ENCODE data around the gene XCR1.

XCR1 gene

GRCh38 chr3:45994419-45995235 is 32.7 kb downstream of the XCR1 start:
- Histone ChIP-seq H3K4me3 (peak overlapping the region; percentile 76 to 99 (median 89)), H3K27me3 (no peaks in the 10 kb centered on the region), H3K4me2 (peak overlapping the region; percentile 82 to 94 (median 87)), H3K27ac (peak overlapping the region; percentile 88 to 99 (median 93)), H3K9ac (peak overlapping the region; percentile 86 to 98 (median 94)), H3K4me1 (peaks cover 42 to 60% (median 43%) of the 10 kb centered on the region in 10 experiments), H3K9me3 (replicated peaks in 1 of 11) (no peaks in the 10 kb centered on the region), H4K20me1 (peaks cover 0 to 26% (median 2%) of the 10 kb centered on the region in 11 experiments; a peak in 4 of 22 replicates), H3K36me3 (peaks cover 0 to 9% (median under 1%) of the 10 kb centered on the region in 11 experiments; a peak in 2 of 22 replicates)
- no peak for TF ChIP-seq Cebpa-rat (IDR thresholded peaks at IDR 0.05)

DNA sequence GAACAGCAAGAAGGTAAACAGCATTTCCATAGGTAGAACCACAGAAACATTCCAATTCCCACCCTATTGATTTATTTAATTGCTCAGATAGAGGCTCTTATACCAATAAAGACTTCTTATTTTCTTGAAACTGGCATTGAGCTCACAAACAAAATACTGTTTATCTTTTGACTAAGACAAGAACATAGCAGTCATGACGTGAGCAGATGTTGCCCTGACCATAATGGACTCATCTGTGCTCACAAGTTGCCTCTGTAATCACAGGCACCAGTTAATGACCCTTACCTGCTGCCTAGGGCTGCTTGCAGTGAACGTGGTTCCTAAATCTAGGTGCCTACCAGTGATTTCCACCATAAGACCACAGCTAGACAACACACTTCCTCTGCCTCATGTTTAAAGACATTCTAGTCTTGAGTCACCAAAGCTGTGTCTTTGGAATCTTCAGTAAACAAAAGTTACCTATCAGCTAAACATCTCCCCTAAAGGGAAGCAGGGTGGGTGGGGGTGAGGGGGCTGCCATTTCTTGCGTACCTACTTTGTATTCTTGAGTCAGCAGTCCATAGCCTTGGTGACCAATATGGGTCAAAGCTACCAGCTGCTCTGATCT is 33.8 kb downstream of the XCR1 start:
- no peak overlapping the region; a peak in 1 of 22 replicates for H3K9ac ChIP-seq
- peaks cover 0 to 17% (median 4%) of the 10 kb centered on the region in 11 experiments; a peak in 6 of 22 replicates for H3K36me3 ChIP-seq
- no peak for TF ChIP-seq Cebpa-rat (IDR thresholded peaks at IDR 0.05)
- H3K4me2 ChIP-seq, result peak overlapping the region; percentile 82 to 94 (median 87)
- no peak overlapping the region for H3K4me3 ChIP-seq
- H4K20me1 ChIP-seq, result peaks cover 0 to 37% (median 6%) of the 10 kb centered on the region in 11 experiments; a peak in 7 of 22 replicates
- peak overlapping the region in 9 of 11 experiments; percentile 11 to 99 (median 48); a peak in 15 of 22 replicates for H3K27ac ChIP-seq
- no peaks in the 10 kb centered on the region for H3K27me3 ChIP-seq
- H3K4me1 ChIP-seq, result peaks cover 42 to 65% (median 47%) of the 10 kb centered on the region in 10 experiments
- H3K9me3 ChIP-seq (replicated peaks in 1 of 11), result no peaks in the 10 kb centered on the region

DNA sequence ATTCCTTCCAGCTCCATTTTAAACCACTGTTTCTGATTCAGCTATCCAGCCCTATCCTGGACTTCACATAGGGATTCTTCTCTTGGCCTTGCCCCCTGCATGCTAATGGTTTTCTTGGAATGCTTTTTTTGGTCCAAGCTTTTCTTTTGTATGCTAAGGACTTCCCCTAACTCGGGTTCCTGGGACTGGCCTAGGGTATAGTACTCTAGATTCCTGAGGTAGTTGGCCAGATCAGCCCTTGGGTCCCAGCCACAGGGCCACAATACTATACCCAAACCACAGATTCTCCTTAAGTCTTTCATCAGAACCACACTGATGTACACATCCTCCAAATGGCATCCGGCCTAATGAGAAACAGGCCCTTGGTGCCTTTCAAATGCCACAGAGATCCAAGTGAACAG is 34.5 kb downstream of the XCR1 start:
- H3K9me3 ChIP-seq (replicated peaks in 1 of 11), result no peaks in the 10 kb centered on the region
- peak overlapping the region in 8 of 11 experiments; percentile 21 to 53 (median 36); a peak in 14 of 22 replicates for H3K27ac ChIP-seq
- H4K20me1 ChIP-seq, result peaks cover 0 to 44% (median 10%) of the 10 kb centered on the region in 11 experiments; a peak in 8 of 22 replicates
- peaks cover 0 to 17% (median 7%) of the 10 kb centered on the region in 11 experiments; a peak in 10 of 22 replicates for H3K36me3 ChIP-seq
- peak overlapping the region; percentile 56 to 94 (median 87) for H3K4me2 ChIP-seq
- no peaks in the 10 kb centered on the region for H3K27me3 ChIP-seq
- 0 out of 20 replicates have a peak overlapping the region, but pooled peaks of 1 of the 10 experiments have one; percentile 14 for H3K4me3 ChIP-seq
- peaks cover 42 to 72% (median 53%) of the 10 kb centered on the region in 10 experiments for H3K4me1 ChIP-seq
- TF ChIP-seq Cebpa-rat (IDR thresholded peaks at IDR 0.05), result no peak
- H3K9ac ChIP-seq, result no peak overlapping the region

GRCh38 chr3:45992133-45992729 is 35.1 kb downstream of the XCR1 start:
- H3K9ac ChIP-seq, result 0 out of 22 replicates have a peak overlapping the region, but pooled peaks of 1 of the 11 experiments have one; percentile 34
- peaks cover 0 to 50% (median 10%) of the 10 kb centered on the region in 11 experiments; a peak in 8 of 22 replicates for H4K20me1 ChIP-seq
- H3K36me3 ChIP-seq, result peaks cover 0 to 17% (median 8%) of the 10 kb centered on the region in 11 experiments; a peak in 10 of 22 replicates
- H3K4me1 ChIP-seq, result peaks cover 42 to 78% (median 54%) of the 10 kb centered on the region in 10 experiments
- peak overlapping the region; percentile 56 to 94 (median 87) for H3K4me2 ChIP-seq
- H3K9me3 ChIP-seq (replicated peaks in 1 of 11), result no peaks in the 10 kb centered on the region
- H3K27me3 ChIP-seq, result no peaks in the 10 kb centered on the region
- 0 out of 20 replicates have a peak overlapping the region, but pooled peaks of 1 of the 10 experiments have one; percentile 14 for H3K4me3 ChIP-seq
- peak overlapping the region in 7 of 11 experiments; percentile 15 to 53 (median 36); a peak in 11 of 22 replicates for H3K27ac ChIP-seq
- no peak for TF ChIP-seq Cebpa-rat (IDR thresholded peaks at IDR 0.05)

DNA sequence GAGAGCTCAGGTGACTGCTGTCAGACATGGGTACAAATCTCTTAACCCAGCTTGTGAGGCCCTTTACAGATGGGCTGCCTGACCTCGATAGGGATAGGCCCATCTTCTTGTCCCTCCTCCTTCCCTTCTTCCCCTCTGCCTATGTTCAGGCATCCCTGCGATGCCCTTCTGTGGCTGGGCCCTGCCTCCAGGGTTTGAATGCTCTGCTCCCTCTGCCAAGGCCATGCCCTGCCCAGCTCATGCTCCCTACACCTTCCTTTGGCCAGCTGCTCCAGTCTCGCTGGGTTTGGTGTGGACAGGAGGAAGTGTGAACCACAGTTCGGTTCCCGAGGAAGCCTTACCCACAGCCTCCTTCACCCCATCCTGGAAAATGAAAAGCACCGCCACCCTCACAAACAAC is 35.9 kb downstream of the XCR1 start:
- TF ChIP-seq Cebpa-rat (IDR thresholded peaks at IDR 0.05), result no peak
- Histone ChIP-seq H3K4me1 (peaks cover 41 to 81% (median 56%) of the 10 kb centered on the region in 10 experiments), H3K36me3 (peaks cover 0 to 24% (median 12%) of the 10 kb centered on the region in 11 experiments; a peak in 10 of 22 replicates), H4K20me1 (peaks cover 0 to 59% (median 10%) of the 10 kb centered on the region in 11 experiments; a peak in 9 of 22 replicates), H3K4me2 (peak overlapping the region; percentile 56 to 94 (median 87)), H3K9ac (0 out of 22 replicates have a peak overlapping the region, but pooled peaks of 1 of the 11 experiments have one; percentile 34), H3K4me3 (no peak overlapping the region), H3K27me3 (no peaks in the 10 kb centered on the region), H3K27ac (peak overlapping the region in 6 of 11 experiments; percentile 15 to 50 (median 36); a peak in 7 of 22 replicates), H3K9me3 (replicated peaks in 1 of 11) (no peaks in the 10 kb centered on the region)

DNA sequence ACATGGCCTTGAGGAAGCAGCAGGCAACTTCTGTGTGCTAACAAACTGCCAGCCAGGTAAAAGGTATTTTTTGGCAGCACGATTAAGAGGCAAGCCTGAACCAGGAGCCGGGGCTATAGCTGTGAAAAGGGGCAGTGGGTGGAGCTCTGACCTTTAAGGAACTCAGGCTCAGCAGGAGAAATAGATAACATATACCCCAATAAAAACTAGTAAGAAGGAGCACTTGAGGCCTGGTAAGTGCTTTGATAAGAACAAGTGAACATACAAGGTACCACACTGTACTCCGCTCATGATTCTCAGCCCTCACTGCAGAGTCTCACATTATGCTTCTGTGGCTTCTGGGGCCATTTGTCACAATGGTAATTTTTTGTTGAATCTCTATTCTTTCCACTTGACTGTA is 37.1 kb downstream of the XCR1 start:
- Histone ChIP-seq H3K9me3 (replicated peaks in 1 of 11) (no peaks in the 10 kb centered on the region), H3K4me2 (no peak overlapping the region), H3K9ac (no peak overlapping the region), H3K27ac (no peak overlapping the region), H3K27me3 (no peaks in the 10 kb centered on the region), H3K36me3 (peaks cover 0 to 31% (median 21%) of the 10 kb centered on the region in 11 experiments; a peak in 17 of 22 replicates), H3K4me1 (peaks cover 36 to 80% (median 53%) of the 10 kb centered on the region in 10 experiments), H3K4me3 (no peak overlapping the region), H4K20me1 (peaks cover 0 to 70% (median 18%) of the 10 kb centered on the region in 11 experiments; a peak in 11 of 22 replicates)
- no peak for TF ChIP-seq Cebpa-rat (IDR thresholded peaks at IDR 0.05)

GRCh38 chr3:45988804-45989203 is 38.5 kb downstream of the XCR1 start:
- H3K36me3 ChIP-seq, result peaks cover 13 to 45% (median 35%) of the 10 kb centered on the region in 11 experiments
- peak overlapping the region in 4 of 11 experiments; percentile 15 to 52 (median 32); a peak in 8 of 22 replicates for H3K4me2 ChIP-seq
- H3K4me3 ChIP-seq, result no peak overlapping the region
- no peak overlapping the region for H3K9ac ChIP-seq
- peaks cover 26 to 70% (median 43%) of the 10 kb centered on the region in 10 experiments for H3K4me1 ChIP-seq
- H3K9me3 ChIP-seq (replicated peaks in 1 of 11), result no peaks in the 10 kb centered on the region
- TF ChIP-seq Cebpa-rat (IDR thresholded peaks at IDR 0.05), result no peak
- peaks cover 0 to 78% (median 19%) of the 10 kb centered on the region in 11 experiments; a peak in 11 of 22 replicates for H4K20me1 ChIP-seq
- H3K27me3 ChIP-seq, result no peaks in the 10 kb centered on the region
- H3K27ac ChIP-seq, result no peak overlapping the region; a peak in 1 of 22 replicates

GRCh38 chr3:45988362-45988761 is 38.9 kb downstream of the XCR1 start:
- Histone ChIP-seq H3K9me3 (replicated peaks in 1 of 11) (no peaks in the 10 kb centered on the region), H3K36me3 (peaks cover 18 to 49% (median 40%) of the 10 kb centered on the region in 11 experiments), H3K27me3 (no peaks in the 10 kb centered on the region), H3K9ac (no peak overlapping the region), H3K4me1 (peaks cover 22 to 66% (median 38%) of the 10 kb centered on the region in 10 experiments), H4K20me1 (peaks cover 0 to 78% (median 19%) of the 10 kb centered on the region in 11 experiments; a peak in 11 of 22 replicates), H3K27ac (peak overlapping the region in 4 of 11 experiments; percentile 20 to 46 (median 34); a peak in 4 of 22 replicates), H3K4me2 (peak overlapping the region in 4 of 11 experiments; percentile 15 to 52 (median 47); a peak in 8 of 22 replicates), H3K4me3 (no peak overlapping the region)
- no peak for TF ChIP-seq Cebpa-rat (IDR thresholded peaks at IDR 0.05)

All from BLaER1 treated with 17β-estradiol and CSF1 and Interleukin-3, amounts not matched to agents 10 nM and 100 nM (cell line).